Dermis lymphatic vessel endothelial cell (primary cell): ENCODE data around the gene KIF16B. TPM values are rescaled to one million over a fixed set of nuclear protein-coding genes. Genes with fewer than 3 reads are reported as not detected.

Experiments used
- total RNA-seq: library from RNA; depleted of rRNA; stranded (reverse); fragments of >200 nt; gene quantifications from 2 replicates; pipeline ENCODE4 v1.2.1, GENCODE V29; 2014

The KIF16B gene, protein sequence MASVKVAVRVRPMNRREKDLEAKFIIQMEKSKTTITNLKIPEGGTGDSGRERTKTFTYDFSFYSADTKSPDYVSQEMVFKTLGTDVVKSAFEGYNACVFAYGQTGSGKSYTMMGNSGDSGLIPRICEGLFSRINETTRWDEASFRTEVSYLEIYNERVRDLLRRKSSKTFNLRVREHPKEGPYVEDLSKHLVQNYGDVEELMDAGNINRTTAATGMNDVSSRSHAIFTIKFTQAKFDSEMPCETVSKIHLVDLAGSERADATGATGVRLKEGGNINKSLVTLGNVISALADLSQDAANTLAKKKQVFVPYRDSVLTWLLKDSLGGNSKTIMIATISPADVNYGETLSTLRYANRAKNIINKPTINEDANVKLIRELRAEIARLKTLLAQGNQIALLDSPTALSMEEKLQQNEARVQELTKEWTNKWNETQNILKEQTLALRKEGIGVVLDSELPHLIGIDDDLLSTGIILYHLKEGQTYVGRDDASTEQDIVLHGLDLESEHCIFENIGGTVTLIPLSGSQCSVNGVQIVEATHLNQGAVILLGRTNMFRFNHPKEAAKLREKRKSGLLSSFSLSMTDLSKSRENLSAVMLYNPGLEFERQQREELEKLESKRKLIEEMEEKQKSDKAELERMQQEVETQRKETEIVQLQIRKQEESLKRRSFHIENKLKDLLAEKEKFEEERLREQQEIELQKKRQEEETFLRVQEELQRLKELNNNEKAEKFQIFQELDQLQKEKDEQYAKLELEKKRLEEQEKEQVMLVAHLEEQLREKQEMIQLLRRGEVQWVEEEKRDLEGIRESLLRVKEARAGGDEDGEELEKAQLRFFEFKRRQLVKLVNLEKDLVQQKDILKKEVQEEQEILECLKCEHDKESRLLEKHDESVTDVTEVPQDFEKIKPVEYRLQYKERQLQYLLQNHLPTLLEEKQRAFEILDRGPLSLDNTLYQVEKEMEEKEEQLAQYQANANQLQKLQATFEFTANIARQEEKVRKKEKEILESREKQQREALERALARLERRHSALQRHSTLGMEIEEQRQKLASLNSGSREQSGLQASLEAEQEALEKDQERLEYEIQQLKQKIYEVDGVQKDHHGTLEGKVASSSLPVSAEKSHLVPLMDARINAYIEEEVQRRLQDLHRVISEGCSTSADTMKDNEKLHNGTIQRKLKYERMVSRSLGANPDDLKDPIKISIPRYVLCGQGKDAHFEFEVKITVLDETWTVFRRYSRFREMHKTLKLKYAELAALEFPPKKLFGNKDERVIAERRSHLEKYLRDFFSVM (N-terminal part only)
- total RNA-seq: 13.2 and 13.9 TPM in 2 replicates

GRCh38 chr20:16573001-16573965, at the start of gene KIF16B:
Gene KIF16B, minus strand, starts transcription at chr20:16573448. Its CDS starts 173 bp downstream, at chr20:16573275.

Other genes with a start within 250 kb of the KIF16B start
- 36.4 and 53.3 TPM in 2 replicates for gene SNRPB2, start 156.6 kb upstream of the KIF16B start, total RNA-seq
- not detected in 2 replicates for gene OTOR, start 174.9 kb upstream of the KIF16B start, total RNA-seq